WTC11 (cell line): Measurements from ENCODE around the gene IL10RB. TPM values are rescaled to one million over a fixed set of nuclear protein-coding genes. Genes with fewer than 3 reads are reported as not detected.

Experiments
- ATAC-seq: fragments of 200-7000 bp; cut with Tn5 transposase; 2 replicates; pipeline ENCODE4 v1.10.0; 2021; ENCODE audit warnings: mild to moderate bottlenecking, moderate library complexity
- CTCF ChIA-PET: fragments of 300-600 bp; sonication (Branson Sonifier 250); formaldehyde crosslinking; loops from one replicate; lab custom pipeline; 2021; ENCODE audit warnings: antibody characterized with exemption; lab: Charles Lee
- POLR2A ChIA-PET: fragments of 350-600 bp; sonication (Branson Sonifier 250); formaldehyde crosslinking; loops from one replicate; lab custom pipeline; 2021; ENCODE audit warnings: antibody characterized with exemption; lab: Charles Lee
- DNase-seq: peaks from one replicate; pipeline ENCODE4 v3.0.0; 2021; ENCODE audit warnings: low spot score
- H3K27ac Mint-ChIP-seq: 2 replicates; pipeline ENCODE4 v1.8.0; 2021; ENCODE audit warnings: mixed read lengths
- H3K27me3 Mint-ChIP-seq: 2 replicates; pipeline ENCODE4 v1.8.0; 2021; ENCODE audit warnings: low read depth, mild to moderate bottlenecking, moderate library complexity, mixed read lengths
- H3K36me3 Mint-ChIP-seq: 2 replicates; pipeline ENCODE4 v1.8.0; 2021; ENCODE audit warnings: mixed read lengths
- H3K4me1 Mint-ChIP-seq: 2 replicates; pipeline ENCODE4 v1.8.0; 2022; ENCODE audit warnings: mixed read lengths
- H3K4me3 Mint-ChIP-seq: 2 replicates; pipeline ENCODE4 v1.8.0; 2021; ENCODE audit warnings: mild to moderate bottlenecking, moderate library complexity, mixed read lengths
- H3K9me3 Mint-ChIP-seq: 2 replicates; pipeline ENCODE4 v1.8.0; 2021; ENCODE audit warnings: mixed read lengths
- CDX4 ChIP-seq: fragments of 250-450 bp; sonication (Bioruptor Pico); IDR thresholded peaks from 2 replicates; pipeline ENCODE4 v1.9.0; 2021; ENCODE audit warnings: moderate library complexity, mild to moderate bottlenecking, inconsistent platforms, borderline replicate concordance
- EMX1 ChIP-seq: fragments of 250-450 bp; sonication (Bioruptor Pico); IDR thresholded peaks from 2 replicates; pipeline ENCODE4 v1.8.0; 2021; ENCODE audit warnings: mild to moderate bottlenecking
- ETV6 ChIP-seq: sonication (generic); formaldehyde crosslinking; IDR thresholded peaks from 2 replicates; pipeline ENCODE4 v1.8.1; 2022; ENCODE audit warnings: mild to moderate bottlenecking, missing genetic modification reagents
- GABPB1 ChIP-seq: sonication (generic); formaldehyde crosslinking; IDR thresholded peaks from 2 replicates; pipeline ENCODE4 v1.8.1; 2023; ENCODE audit warnings: mild to moderate bottlenecking, missing genetic modification reagents
- GRHL2 ChIP-seq: fragments of 250-450 bp; sonication (Bioruptor Pico); IDR thresholded peaks from 2 replicates; pipeline ENCODE4 v1.8.0; 2022; ENCODE audit warnings: mild to moderate bottlenecking, moderate library complexity; ENCODE audit not compliant: insufficient replicate concordance, severe bottlenecking
- MYBL2 ChIP-seq: sonication (generic); formaldehyde crosslinking; IDR thresholded peaks from 2 replicates; pipeline ENCODE4 v1.8.1; 2023; ENCODE audit warnings: mild to moderate bottlenecking, moderate library complexity, missing genetic modification reagents
- NFE2L1 ChIP-seq: sonication (generic); formaldehyde crosslinking; IDR thresholded peaks from 2 replicates; pipeline ENCODE4 v1.8.1; 2023; ENCODE audit warnings: missing genetic modification reagents
- NR2C2 ChIP-seq: sonication (generic); formaldehyde crosslinking; IDR thresholded peaks from 2 replicates; pipeline ENCODE4 v1.8.0; 2022; ENCODE audit warnings: mild to moderate bottlenecking, missing genetic modification reagents
- PREB ChIP-seq: sonication (generic); formaldehyde crosslinking; IDR thresholded peaks from 2 replicates; pipeline ENCODE4 v1.8.1; 2022; ENCODE audit warnings: mild to moderate bottlenecking, missing genetic modification reagents, moderate library complexity, borderline replicate concordance
- SMAD3 ChIP-seq: sonication (generic); formaldehyde crosslinking; IDR thresholded peaks from 2 replicates; pipeline ENCODE4 v1.8.0; 2022; ENCODE audit warnings: missing genetic modification reagents, mild to moderate bottlenecking, borderline replicate concordance
- SMAD4 ChIP-seq: sonication (generic); formaldehyde crosslinking; IDR thresholded peaks from 2 replicates; pipeline ENCODE4 v1.8.0; 2022; ENCODE audit warnings: mild to moderate bottlenecking, missing genetic modification reagents
- SP1 ChIP-seq: sonication (generic); formaldehyde crosslinking; conservative IDR thresholded peaks from 2 replicates; pipeline ENCODE4 v1.8.1; 2022; ENCODE audit warnings: missing genetic modification reagents
- TP53 ChIP-seq: sonication (generic); formaldehyde crosslinking; IDR thresholded peaks from 2 replicates; pipeline ENCODE4 v1.8.1; 2023; ENCODE audit warnings: mild to moderate bottlenecking, missing genetic modification reagents
- ZMAT4 ChIP-seq: fragments of 250-450 bp; sonication (Bioruptor Pico); IDR thresholded peaks from 2 replicates; pipeline ENCODE4 v1.9.0; 2021; ENCODE audit warnings: mild to moderate bottlenecking
- ZNF121 ChIP-seq: sonication (generic); formaldehyde crosslinking; IDR thresholded peaks from 2 replicates; pipeline ENCODE4 v1.8.0; 2023; ENCODE audit warnings: missing genetic modification reagents
- ZNF425 ChIP-seq: fragments of 250-450 bp; sonication (Bioruptor Pico); conservative IDR thresholded peaks from 2 replicates; pipeline ENCODE4 v1.9.0; 2021; ENCODE audit warnings: mild to moderate bottlenecking
- total RNA-seq: library from RNA; stranded (reverse); gene quantifications from 3 replicates; pipeline ENCODE4 v1.2.3, GENCODE V29; 2021
- TF ChIP-seq, protein P1 (sequence below): sonication (generic); formaldehyde crosslinking; IDR thresholded peaks from 2 replicates; pipeline ENCODE4 v1.8.0; 2022; ENCODE audit warnings: mild to moderate bottlenecking, missing genetic modification reagents
- TF ChIP-seq, protein P2 (sequence below): sonication (generic); formaldehyde crosslinking; IDR thresholded peaks from 2 replicates; pipeline ENCODE4 v1.8.1; 2022; ENCODE audit warnings: missing genetic modification reagents, borderline replicate concordance
- TF ChIP-seq, protein P3 (sequence below): sonication (generic); formaldehyde crosslinking; IDR thresholded peaks from 2 replicates; pipeline ENCODE4 v1.8.0; 2023; ENCODE audit warnings: missing genetic modification reagents

The IL10RB gene
- total RNA-seq, 1 experiment from 2014 or later: 3.7 TPM

DNA sequence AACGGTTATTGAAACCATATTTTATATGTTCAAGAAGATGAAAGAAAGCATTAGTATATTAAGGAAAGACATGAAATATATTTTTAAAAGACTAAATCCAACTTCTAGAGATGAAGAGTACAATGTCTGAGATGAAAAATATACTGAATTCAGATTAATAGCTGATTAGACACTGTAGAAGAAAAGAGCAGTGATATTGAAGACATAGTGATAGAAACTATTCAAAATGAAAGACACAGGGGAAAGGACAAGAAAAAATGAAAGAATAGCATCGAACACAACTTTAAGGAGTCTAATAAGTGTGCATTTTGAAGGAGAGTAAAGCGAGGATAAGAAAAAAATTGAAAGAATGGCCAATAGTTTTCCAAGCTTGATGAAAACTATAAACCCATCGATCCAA lies 47.4 kb downstream of the IL10RB start:
- H3K27ac Mint-ChIP-seq: no peak overlapping the region
- peaks cover 5% of the 10 kb centered on the region for H3K9me3 Mint-ChIP-seq
- ChIA-PET POLR2A (no interaction called here), CTCF (interaction anchor here (1.2 kb wide), 2 partner anchors 12 to 117 kb away, joined by 3 read pairs; no protein-coding TSS in a partner anchor)
- no peaks in the 10 kb centered on the region; the same call in 1 of the 2 replicates for H3K27me3 Mint-ChIP-seq
- H3K4me1 Mint-ChIP-seq: no peaks in the 10 kb centered on the region
- TF ChIP-seq ZNF121 (CRISPR knock-in tag) (no peak), TP53 (no peak), SMAD4 (no peak), GABPB1 (no peak), EMX1 (CRISPR knock-in tag) (no peak), ZNF425 (no peak), SP1 (CRISPR knock-in tag) (no peak), ZMAT4 (CRISPR knock-in tag) (no peak), PREB (CRISPR knock-in tag) (no peak), MYBL2 (CRISPR knock-in tag) (no peak), SMAD3 (no peak)
- TF ChIP-seq, protein P1, sequence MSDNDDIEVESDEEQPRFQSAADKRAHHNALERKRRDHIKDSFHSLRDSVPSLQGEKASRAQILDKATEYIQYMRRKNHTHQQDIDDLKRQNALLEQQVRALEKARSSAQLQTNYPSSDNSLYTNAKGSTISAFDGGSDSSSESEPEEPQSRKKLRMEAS (CRISPR knock-in tag): no peak
- TF ChIP-seq, protein P2, sequence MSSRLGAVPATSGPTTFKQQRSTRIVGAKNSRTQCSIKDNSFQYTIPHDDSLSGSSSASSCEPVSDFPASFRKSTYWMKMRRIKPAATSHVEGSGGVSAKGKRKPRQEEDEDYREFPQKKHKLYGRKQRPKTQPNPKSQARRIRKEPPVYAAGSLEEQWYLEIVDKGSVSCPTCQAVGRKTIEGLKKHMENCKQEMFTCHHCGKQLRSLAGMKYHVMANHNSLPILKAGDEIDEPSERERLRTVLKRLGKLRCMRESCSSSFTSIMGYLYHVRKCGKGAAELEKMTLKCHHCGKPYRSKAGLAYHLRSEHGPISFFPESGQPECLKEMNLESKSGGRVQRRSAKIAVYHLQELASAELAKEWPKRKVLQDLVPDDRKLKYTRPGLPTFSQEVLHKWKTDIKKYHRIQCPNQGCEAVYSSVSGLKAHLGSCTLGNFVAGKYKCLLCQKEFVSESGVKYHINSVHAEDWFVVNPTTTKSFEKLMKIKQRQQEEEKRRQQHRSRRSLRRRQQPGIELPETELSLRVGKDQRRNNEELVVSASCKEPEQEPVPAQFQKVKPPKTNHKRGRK: no peak
- TF ChIP-seq, protein P3, sequence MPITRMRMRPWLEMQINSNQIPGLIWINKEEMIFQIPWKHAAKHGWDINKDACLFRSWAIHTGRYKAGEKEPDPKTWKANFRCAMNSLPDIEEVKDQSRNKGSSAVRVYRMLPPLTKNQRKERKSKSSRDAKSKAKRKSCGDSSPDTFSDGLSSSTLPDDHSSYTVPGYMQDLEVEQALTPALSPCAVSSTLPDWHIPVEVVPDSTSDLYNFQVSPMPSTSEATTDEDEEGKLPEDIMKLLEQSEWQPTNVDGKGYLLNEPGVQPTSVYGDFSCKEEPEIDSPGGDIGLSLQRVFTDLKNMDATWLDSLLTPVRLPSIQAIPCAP (CRISPR knock-in tag): no peak
- no peak overlapping the region for H3K4me3 Mint-ChIP-seq
- no peaks in the 10 kb centered on the region for H3K36me3 Mint-ChIP-seq
- no peak for DNase-seq
- ATAC-seq: no peak

DNA sequence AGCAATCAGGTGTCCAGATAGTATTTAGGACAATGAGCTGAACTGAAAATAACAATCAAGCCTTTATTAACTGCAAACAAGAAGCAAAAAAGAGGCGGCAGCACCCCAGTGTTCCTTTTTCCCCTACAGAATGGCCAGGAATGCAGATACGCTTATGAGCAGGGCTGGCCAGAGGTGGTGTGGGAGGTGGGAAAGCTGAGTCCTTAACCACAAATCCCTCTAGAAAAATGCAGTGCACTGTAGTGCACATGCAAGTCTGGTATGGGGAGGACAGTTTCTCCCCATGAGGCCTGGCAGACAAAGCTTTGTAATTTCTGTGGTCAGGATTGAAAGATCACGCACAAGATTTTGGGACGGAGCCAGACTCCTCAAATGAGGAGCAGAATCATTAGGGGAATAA lies 47.9 kb downstream of the IL10RB start:
- H3K4me1 Mint-ChIP-seq: no peaks in the 10 kb centered on the region
- H3K27me3 Mint-ChIP-seq: no peaks in the 10 kb centered on the region; the same call in 1 of the 2 replicates
- ChIA-PET CTCF (interaction anchor here (1.2 kb wide), 2 partner anchors 12 to 117 kb away, joined by 3 read pairs; no protein-coding TSS in a partner anchor), POLR2A (no interaction called here)
- H3K4me3 Mint-ChIP-seq: no peak overlapping the region
- ATAC-seq: no peak
- TF ChIP-seq, protein P2: no peak
- TF ChIP-seq ETV6 (no peak), GRHL2 (no peak), GABPB1 (no peak), NR2C2 (CRISPR knock-in tag) (no peak), MYBL2 (CRISPR knock-in tag) (no peak), CDX4 (no peak), NFE2L1 (CRISPR knock-in tag) (no peak)
- no peak for DNase-seq
- H3K36me3 Mint-ChIP-seq: no peaks in the 10 kb centered on the region
- H3K9me3 Mint-ChIP-seq: peaks cover 5% of the 10 kb centered on the region
- no peak overlapping the region for H3K27ac Mint-ChIP-seq
